HG03108 (cell line): ENCODE results near the gene RAPGEF4.

Experiments used
- ATAC-seq: cut with Tn5 transposase; IDR thresholded peaks from one replicate; pipeline ENCODE4 v1.9.1; 2021; ENCODE audit warnings: moderate library complexity; ENCODE audit not compliant: unreplicated experiment

RAPGEF4 gene

DNA sequence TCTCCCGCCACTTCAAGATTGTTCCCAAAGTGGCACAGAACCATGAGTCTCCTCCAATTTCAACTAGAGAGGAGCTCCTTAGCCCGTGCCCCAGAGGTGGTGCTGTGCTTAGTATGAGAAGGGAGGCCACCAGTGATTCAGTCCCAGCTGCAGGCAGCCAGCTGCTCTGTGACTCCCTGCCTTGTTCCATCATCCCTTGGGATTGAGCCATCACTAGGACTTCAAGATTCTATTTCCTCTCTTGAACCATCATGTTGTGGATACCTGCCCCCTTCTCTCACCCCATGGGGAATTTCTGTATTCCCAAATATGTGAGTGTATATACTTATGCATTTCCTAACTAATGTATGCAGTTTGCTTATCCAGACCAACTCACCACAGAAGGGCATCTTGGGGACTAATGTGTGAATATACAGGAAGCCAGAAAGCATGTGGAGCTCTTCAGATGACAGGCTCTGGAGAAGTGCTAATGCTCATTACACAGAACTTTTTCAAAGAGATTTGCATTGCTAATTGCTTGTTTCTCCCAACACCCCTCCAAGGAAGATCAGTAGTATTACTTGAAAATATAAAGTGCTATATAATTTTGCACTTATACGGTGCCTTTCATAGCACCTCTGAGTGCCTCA is 229.0 kb downstream of the RAPGEF4 start:
- no peak for ATAC-seq

DNA sequence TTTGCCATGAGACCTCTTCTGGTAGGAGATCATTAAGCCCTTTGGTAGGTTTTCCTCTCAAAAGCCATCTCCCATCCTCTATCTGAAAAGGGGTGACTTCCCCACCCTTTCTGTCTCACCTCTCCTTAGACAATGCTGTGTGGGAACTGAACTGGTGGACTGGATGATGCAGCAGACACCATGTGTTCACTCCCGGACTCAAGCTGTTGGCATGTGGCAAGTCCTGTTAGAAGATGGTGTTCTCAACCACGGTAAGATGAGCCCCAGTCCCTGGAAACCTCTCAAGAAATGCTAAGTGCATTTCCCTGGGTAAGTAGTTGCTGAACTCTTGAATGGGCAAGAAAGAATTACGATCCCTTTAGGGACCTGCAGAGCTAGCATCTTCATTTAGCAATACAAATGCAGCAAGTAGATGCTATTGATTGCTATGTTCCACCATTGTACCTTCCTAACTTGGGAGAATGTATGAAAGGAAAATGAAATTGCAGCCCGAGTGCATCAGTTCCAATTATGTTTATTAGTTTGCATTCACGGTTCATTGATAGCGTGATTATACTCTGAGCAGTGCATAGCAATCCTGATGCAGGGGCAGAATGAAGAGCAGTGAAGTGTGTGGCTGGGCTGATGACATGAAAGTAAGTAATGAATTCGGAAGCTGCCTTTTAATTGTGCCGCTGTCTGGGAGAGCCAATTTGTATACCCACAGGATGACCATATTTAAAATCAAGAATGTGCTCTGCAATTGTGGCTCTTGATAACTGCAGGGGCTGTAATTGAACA is 230.0 kb downstream of the RAPGEF4 start:
- no peak for ATAC-seq

DNA sequence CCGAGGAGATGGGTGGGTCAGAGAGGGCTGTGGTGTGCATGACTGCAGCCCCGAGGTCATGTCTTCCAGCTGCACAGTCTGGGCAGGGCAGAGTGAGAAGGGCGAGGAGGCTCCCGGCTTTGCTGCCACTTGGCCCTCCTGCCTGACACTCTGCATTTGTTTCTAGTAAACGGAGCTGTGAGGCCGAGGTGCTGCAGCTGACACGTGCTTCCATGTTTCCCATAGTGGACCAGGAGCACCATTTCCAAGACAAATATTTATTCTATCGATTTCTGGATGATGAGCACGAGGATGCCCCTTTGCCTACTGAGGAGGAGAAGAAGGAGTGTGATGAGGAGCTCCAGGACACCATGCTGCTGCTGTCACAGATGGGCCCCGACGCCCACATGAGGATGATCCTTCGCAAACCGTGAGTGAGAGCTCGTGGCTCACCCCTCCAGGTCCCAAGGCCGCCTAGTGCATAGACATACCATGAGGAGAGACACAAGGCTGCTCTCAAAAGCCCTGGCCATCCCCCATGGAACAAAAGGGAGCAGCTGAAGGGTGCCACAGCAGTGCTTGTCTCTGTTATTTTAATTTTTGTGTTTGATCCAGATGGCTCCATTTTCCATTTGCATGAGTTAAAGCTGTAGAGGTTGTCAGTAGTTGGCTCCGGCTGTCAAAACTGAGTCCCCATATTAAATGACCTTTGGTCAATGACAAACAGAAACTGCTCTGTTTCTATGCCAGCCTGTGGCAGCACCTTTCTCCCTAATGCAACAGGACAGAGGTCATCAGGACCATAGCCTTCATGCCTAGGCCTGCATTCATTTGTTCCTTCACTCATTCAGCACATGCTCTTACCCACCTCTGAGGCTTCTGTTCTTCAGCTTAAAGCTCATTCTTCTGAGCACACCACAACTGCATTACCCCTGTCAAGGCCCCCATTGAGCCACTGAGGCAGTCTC is 231.7 kb downstream of the RAPGEF4 start:
- no peak for ATAC-seq

DNA sequence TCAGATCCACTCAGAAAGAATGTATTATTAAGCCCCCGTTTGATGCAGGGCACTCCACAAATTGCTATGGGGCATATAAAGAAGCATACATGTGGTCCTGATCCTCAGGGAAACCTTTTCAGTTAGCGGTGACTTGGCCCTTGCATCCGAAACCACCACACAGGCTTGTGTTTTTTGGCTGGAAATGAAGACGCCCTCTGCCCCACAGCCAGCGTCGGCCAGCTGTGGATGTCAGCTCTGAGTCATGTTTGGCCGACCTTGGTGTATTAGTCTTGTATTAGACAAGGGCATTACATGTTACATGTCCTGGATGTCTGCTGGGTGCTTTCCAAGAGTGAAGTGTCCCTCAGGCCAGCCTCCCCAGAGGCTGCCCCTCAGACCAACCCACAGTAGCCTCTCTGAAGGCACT is 232.4 kb downstream of the RAPGEF4 start:
- ATAC-seq: no peak

DNA sequence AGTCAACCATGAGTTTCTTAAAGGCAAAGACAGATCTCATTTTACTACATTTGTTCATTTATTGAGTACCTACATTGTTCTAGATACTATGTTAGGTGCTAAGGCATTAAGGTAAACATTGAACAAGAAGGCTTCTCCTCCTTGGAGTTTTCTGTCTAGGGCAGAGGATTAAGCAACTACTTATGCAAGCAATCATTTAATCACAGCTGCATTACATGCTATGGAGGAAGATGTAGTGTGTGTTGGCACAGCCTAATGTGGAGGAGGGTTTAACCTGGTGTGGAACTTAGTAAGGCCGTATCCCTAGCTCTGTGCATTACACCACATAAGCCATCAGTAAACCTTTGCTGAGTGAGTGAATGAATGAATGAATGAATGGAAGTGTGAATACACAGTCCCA is 233.5 kb downstream of the RAPGEF4 start:
- no peak for ATAC-seq

DNA sequence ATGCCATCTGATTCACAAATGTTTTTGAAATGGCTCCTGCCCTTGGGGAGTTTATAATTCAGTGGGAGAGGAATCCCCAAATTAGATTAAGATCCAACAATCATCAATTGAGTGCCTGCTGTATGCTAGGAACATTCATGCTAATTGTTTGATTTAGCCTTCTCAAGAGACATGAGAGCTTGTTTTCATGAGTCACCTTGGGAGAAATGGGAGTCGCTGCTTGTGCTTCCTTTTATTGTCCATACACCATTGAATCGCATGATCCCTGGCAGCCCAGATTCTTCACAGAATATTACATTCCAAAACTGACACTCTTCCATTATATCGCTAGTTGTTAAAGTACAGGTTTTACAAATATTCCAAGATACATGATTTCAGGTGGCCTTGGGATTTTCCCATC is 234.0 kb downstream of the RAPGEF4 start:
- no peak for ATAC-seq

DNA sequence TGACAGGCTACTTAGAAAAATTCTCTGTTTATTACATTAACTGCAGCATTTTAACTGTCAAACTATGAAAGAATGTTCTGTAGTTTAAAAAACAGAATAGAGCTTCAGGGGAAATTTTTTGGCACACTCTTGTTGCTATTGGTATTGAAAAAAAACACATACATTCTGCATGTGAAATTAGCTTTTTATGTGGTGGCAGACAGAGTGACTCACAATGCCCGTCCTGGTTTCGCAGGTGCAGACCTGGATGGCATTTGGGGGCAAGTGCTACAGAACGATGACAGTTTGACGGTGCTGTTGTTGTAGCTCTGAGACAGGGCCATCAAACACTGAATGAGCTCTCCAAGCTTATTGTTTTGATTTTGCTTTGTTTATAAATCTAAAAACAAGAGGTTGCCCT is 235.0 kb downstream of the RAPGEF4 start:
- no peak for ATAC-seq

DNA sequence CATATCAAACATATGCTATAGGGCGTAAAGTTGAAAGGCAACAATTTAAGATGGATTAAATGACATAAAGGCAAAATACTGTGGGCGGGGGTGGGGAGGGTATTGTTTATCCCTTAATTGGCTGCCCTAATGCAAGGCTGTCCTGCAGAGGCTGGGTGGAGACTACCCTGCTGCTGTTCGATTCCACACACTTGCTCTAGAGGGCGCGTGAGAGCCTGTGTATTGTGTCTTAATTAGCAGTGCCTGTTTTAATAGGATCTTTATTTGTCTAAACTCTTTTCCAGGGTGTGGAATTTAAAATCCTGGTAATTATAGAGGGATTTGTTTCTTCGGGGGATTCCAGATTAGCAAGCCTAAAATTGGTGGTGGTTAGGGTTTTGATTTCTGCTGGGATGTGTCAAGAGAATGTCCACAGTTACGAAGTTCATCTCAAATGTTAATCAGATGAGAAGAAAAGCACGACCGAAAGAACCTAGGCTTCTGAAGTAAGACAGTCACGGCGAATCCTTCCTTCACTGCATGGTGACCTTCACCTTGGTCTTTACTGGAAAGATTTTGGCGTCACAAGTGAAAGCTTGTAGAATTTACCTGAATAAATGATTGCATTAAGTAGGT is 236.5 kb downstream of the RAPGEF4 start:
- ATAC-seq: no peak

DNA sequence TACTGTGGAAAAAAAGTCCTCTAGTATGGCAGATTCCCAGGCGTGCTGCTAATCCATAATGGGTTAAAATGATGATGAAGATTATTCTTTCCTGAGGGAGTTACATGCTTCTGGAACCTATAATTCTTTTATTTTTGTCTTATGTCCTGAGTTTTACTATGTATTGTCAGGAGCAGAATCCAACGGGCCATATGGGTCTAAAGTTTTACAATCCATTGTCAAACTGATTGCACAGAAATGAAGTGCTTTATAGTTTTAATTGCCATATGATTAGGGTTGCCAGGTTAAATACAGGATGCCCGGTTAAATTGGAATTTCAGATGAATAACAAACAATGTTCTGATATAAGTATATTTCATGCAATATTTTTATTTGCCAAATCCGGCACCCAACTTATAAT is 239.1 kb downstream of the RAPGEF4 start:
- ATAC-seq: no peak

DNA sequence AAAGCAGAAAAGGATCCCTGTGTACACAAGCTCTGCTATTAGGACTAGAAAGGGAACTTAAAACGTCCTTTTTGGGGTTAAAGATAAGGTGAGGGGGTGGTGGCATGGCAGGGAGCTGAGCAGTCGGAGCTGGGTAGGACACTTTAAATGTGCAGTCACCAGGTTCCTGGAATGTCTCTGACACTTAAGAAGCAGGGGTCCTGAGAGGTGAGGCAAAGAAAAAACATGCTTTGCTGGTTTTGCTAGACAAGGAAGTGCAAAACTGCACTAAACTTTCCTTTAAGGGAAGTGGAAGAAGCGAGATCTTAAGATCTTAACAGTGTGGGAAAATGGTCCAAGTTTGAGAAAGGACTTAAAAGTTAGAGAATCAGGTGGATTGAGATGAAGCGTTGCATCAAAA is 240.5 kb downstream of the RAPGEF4 start:
- ATAC-seq: no peak

DNA sequence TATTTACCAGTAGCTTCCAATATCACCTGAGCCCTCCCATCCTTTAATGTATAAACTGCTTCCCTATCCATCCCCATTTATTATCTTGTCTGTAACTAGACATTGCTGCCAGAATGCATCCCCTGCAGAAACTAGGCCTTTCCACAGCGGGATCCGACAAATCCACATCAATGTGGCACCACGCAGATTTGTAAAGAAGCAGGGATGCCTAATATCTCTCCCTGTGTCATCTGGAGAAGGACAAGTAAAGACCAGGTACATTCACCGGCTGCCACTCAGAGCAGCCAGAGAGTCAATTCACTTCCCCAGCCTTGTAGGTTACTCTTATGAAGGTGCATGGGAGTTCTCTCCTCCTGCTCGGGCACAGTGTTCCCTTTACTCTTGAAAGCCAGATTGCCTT is 241.2 kb downstream of the RAPGEF4 start:
- ATAC-seq: no peak

DNA sequence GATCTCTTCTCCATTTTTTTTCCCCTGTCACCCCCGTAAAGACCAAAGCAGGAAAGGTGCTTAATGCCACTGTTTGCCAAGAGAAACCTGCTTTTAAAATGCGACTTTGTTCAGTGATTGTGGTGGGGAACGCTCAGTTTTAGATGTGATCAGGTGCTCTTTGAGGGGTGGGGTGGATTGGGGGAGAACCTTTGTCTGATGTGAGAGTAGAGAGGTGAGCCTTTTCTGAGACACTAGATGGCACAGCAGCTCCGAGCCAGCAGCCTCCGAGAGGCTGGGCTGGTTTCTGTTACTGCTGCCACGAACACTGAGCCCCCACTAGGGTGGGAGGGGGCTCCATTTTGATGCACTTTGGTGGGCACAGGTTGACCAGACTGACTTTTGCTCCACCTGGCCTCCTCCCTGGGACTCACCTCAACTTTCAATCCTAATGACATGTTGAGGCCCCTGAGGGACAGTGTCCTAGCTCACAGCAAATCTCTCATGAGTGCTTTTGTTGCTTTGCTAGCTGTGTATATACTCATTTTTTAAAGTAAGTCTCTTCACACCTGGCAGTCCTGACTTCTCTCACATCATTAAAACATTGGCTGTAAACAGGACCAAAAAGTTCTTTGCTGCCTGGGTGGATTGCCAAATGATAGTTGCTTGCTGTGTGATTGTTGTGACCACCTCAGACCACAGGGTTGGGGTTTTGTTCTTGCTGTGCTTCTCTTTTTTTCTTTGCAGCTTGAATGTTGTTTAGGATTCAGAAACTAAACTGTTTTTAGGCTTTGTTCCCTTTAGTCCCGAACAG is 241.8 kb downstream of the RAPGEF4 start:
- ATAC-seq: no peak

DNA sequence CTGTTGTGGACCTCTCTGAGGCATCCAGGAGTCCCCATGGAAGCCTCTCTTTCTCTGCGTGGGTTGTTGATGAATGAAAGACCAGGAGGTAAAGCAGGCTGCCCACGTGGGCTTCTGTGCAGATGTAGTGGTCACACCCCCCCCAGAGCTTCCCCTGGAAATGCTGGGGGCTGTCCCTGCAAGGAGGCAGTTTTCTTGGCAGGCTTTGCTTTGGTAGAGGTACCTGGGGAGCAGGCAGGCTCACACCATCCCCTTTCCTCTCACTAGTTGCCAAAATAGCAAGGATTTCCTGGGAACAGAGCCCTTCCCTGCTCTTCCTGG is 242.4 kb downstream of the RAPGEF4 start:
- no peak for ATAC-seq

DNA sequence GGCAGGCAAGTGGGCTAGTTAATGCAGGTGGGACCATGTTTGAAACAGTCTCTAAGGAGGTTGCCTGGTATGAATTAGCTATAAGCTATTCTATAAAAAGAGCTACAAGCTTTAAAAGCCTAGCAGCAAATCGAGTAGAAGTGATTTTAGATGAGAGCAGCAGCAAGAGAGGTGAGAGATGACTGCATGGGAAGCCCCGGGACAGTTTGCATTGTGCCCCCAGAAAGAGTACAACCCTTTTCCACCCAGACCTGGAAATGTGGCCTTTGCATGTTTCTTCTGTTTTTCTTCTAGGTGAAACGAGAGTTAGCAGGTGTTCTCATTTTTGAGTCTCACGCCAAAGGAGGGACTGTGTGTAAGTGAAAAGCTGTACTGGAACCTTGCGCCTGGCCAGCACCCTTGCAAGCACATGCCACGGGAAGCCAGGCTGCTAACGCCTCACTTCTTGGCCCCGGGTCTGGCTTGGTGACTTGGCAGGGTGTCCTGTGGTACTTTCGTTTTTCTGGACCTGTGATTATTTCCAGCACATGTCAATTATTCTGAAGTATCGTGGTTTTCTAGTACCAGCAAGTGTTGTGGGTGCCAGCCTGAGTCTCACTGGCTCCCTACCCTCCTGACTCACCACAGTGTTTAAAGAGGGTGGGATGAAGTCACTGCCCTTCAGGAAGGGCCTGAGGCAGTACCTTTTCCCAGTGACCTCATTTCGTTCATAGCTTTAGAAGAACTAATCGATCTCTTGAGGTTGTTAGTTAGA is 249.7 kb downstream of the RAPGEF4 start:
- no peak for ATAC-seq

DNA sequence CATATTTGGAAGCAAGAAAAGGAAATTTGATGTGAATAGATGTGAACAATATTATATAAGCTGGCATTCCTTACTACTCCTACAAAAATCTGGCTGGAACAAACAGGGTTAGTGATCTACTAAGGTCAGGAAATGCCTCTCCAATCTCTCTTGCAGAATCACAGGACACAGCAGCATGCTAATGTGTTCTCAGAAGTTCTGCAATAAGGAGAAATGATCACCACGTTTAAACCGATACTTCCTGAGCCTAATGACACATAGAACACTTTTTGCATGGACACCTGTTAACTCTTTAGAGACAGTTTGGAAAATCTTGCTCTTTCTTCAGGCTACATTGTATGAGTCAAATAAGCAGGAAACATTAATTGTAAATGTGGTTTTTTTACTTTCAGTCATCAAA is 250.4 kb downstream of the RAPGEF4 start:
- no peak for ATAC-seq

DNA sequence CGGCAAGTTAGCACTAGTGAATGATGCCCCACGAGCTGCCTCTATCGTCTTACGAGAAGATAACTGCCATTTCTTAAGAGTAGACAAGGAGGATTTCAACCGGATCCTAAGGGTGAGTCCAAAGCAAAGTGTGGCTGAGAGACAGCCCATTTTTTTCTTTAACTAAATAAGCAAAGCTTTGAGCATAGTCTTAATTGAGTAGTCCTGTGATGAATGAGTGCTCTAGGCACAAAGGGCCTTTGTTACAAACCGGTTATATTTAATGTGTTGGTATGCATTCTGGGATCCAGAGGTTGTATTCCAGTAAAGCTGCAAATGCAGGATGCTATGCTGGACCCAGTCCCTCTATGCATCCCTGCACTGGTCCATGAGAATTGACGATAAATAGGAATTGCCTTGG is 253.1 kb downstream of the RAPGEF4 start:
- ATAC-seq: no peak

DNA sequence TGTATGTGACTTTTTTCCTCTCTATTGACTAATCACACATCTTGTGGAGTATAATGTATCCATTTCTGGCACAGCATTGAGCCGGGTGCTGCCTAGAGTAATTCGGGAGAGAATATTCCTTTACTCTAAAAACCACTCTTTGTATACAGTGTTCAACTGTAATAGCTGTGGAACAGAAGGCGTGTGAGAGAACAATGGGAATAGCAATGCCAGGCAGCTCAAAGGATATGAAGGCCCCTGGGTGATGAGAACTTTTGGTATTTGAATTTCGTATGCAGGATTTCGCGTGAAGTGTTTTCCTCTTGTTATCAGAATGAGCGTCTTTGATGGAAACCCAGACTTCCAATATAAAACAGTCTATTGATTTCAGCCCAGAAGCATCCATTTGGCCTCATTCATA is 255.4 kb downstream of the RAPGEF4 start:
- ATAC-seq: no peak

DNA sequence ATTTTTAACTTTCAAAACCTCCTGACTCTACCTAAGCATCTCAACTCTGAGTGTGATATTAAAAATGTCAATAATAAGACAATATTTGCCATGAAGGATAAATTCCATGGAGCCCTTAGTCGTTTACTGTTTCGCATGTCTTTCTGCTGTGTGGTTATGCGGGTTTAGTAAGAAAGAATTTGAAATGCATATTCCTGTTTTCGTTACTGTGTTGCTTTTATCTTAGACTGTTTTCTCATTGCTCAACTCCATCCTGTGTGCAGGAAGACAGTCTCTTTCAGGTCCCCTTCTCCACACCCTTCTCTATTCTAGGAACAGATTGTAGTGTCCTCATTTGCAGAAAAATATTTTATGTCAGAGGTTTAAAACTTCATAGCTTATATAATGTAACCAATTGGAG is 257.5 kb downstream of the RAPGEF4 start:
- no peak for ATAC-seq

DNA sequence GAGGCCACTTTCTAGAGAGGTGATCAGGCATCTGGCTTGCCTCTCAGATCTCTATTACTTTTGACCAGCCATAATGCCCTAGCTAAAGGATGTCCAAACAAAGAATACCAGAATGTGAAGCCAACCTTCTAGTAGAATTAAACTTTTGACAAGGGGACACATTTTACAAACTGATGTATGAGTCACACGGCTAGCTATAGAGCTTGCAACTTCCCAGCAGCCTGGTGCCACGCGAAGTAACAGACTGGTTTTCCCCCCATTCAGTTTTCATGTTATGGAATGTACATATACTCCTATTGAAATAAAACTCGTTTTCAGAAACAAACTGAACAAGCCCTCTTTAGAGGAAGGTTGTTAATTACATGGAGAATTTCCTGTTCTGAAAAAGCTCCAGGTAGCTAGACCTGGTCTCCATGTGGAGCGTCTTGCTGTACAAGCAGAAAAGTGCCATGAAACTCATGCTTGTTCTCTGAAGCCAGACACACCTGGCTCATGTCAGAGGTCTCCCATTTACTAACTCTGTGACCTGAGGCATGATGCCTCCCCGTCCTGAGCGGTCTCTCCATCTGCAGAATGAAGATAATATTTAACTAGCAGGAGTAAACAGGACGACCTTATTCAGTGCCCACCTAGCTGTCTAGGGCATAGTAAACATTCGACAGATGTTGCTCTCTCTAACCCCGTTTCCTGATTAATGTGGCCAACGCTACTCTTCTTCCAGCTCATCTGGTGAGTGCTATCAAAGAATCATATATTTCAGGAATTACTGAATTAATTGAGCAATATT is 258.5 kb downstream of the RAPGEF4 start:
- ATAC-seq: no peak
